HG02759 (cell line): ENCODE results near the gene AXL.
"Not testable (repeated sequence)": the region's sequence is repeated elsewhere in the genome, so short reads cannot be mapped to it uniquely, and the experiment has no call there.

Source experiments
- ATAC-seq: cut with Tn5 transposase; IDR thresholded peaks from one replicate; pipeline ENCODE4 v1.9.1; 2021; ENCODE audit warnings: mild to moderate bottlenecking, moderate library complexity; ENCODE audit not compliant: unreplicated experiment

The AXL gene

GRCh38 chr19:41206456-41206855 lies 12.6 kb upstream of the AXL start:
- no peak for ATAC-seq

- ATAC-seq = no peak
Observed at GRCh38 chr19:41206926-41207750, 11.9 kb upstream of the AXL start.

GRCh38 chr19:41214161-41214560 lies 4.9 kb upstream of the AXL start:
- no peak for ATAC-seq

GRCh38 chr19:41217741-41218140 lies 1.3 kb upstream of the AXL start:
- no peak for ATAC-seq

- no peak for ATAC-seq
Observed at GRCh38 chr19:41218249-41218614, 791 bp upstream of the AXL start.

GRCh38 chr19:41219924-41220567 lies 1.0 kb downstream of the AXL start:
- ATAC-seq = no peak

- no peak for ATAC-seq
Observed at GRCh38 chr19:41220811-41221210, 1.8 kb downstream of the AXL start.

- no peak for ATAC-seq
Observed at GRCh38 chr19:41221514-41222205, 2.6 kb downstream of the AXL start.

- no peak for ATAC-seq
Observed at GRCh38 chr19:41222240-41222639, 3.2 kb downstream of the AXL start.

- ATAC-seq = no peak
Observed at GRCh38 chr19:41223431-41224234, 4.6 kb downstream of the AXL start.

- no peak for ATAC-seq
Observed at GRCh38 chr19:41224632-41225031, 5.6 kb downstream of the AXL start.

- no peak for ATAC-seq
Observed at GRCh38 chr19:41225238-41226052, 6.4 kb downstream of the AXL start.

GRCh38 chr19:41226053-41226873 lies 7.2 kb downstream of the AXL start:
- no peak for ATAC-seq

- ATAC-seq = no peak
Observed at GRCh38 chr19:41226874-41227390, 7.9 kb downstream of the AXL start.

- ATAC-seq = no peak
Observed at GRCh38 chr19:41228486-41228885, 9.5 kb downstream of the AXL start.

GRCh38 chr19:41229338-41229737 lies 10.3 kb downstream of the AXL start:
- not testable (repeated sequence) for ATAC-seq

GRCh38 chr19:41230067-41230857 lies 11.2 kb downstream of the AXL start:
- no peak for ATAC-seq

- ATAC-seq = no peak
Observed at GRCh38 chr19:41232686-41233085, 13.7 kb downstream of the AXL start.
